LoVo (cell line): Measurements from ENCODE around the gene CDKN2A.

Experiments used
- DNase-seq: peaks from one replicate; pipeline ENCODE4 v3.0.0-alpha.2; 2016; ENCODE audit warnings: low spot score

Gene CDKN2A

DNA sequence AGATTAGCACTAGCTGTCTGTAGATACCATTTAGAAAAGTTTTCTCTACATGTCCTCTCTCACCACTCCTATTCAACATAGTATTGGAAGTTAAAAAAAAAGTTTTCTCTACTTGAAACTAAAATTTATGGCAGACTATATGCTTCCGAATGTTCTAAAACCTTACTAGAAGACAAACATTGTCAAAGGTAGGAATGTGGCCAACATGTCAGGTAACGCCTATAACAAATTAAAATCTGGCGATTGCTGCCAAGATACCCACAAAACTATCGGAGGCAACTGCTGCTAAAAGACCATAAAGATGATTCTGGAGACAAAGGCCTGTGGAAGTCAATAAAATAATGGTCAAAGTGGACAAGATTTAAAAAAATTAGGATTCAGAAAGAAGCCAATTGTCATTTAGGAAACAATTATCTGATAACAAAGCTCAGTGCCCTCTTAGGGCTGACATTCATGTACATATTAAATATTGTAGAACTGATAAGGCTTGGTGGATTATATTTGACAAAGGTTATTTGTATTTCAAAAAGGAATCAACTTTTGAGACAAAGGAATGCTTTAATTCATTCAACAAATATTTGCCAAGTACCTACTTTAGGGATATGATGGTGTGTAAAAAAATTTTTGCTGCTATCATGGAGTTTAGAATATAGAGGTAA lies 52.7 kb downstream of the CDKN2A start:
- DNase-seq: no peak

DNA sequence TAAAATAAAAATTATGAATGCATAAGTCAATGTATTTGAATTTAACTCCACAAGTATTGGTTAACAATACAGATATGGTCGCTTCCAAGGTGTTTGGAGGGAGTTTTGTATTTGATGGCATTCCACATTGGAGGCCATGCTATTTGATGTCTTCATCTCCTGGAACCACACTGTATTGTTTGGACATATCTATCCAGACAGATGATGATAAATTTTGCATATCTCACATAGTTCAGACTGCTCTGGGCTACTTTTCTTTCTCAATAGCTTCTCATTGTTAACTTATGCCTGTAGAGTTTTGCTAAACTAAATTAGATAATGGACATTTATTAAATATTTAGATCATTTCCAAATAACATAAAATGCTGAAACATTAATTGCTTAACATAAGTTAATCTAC lies 58.0 kb downstream of the CDKN2A start:
- no peak for DNase-seq

- DNase-seq: no peak
Observed at GRCh38 chr9:21935631-21936030, 58.6 kb downstream of the CDKN2A start.

GRCh38 chr9:21933865-21934264 lies 60.3 kb downstream of the CDKN2A start:
- DNase-seq: no peak

DNA sequence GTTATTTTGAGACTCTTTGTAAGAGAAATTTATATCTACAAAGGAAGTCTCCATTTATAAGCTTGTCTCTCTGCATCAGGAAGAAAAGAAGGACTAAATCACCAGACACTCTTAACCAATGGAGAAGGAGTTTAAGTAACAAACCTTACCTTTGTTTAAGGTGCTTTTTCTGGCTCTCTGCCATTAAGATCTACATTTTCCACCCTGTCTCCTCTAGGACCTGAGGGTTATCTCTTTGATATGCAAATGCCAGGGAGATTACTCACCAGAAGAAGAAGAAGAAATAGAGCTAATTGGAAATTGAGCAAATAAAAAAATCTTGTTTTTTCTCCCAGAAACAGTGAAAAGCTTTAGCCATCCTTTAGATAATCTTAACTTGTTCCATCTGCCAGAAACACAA lies 60.9 kb downstream of the CDKN2A start:
- DNase-seq: peak; percentile 67

- no peak for DNase-seq
Observed at GRCh38 chr9:21931428-21931827, 62.8 kb downstream of the CDKN2A start.

- no peak for DNase-seq
Observed at GRCh38 chr9:21927752-21928151, 66.4 kb downstream of the CDKN2A start.

- no peak for DNase-seq
Observed at GRCh38 chr9:21923694-21924093, 70.5 kb downstream of the CDKN2A start.

GRCh38 chr9:21919377-21920362 lies 74.5 kb downstream of the CDKN2A start:
- DNase-seq: peak; percentile 83
